Progenitor cell of endocrine pancreas (in vitro differentiated cells): Measurements from ENCODE around the gene DSCAML1. TPM values are rescaled to one million over a fixed set of nuclear protein-coding genes. Genes with fewer than 3 reads are reported as not detected.

ENCODE experiments used
- DNase-seq: peaks from one replicate; pipeline ENCODE4 v3.0.0; 2021; ENCODE audit warnings: low spot score; ENCODE audit not compliant: unreplicated experiment
- H3K27ac Mint-ChIP-seq: 2 replicates; pipeline ENCODE4 v1.8.0; 2021; ENCODE audit warnings: mild to moderate bottlenecking, moderate library complexity, mixed read lengths
- H3K27me3 Mint-ChIP-seq: 2 replicates; pipeline ENCODE4 v1.8.0; 2021; ENCODE audit warnings: mixed read lengths
- H3K36me3 Mint-ChIP-seq: 2 replicates; pipeline ENCODE4 v1.8.0; 2022; ENCODE audit warnings: mixed read lengths; ENCODE audit not compliant: insufficient read depth
- H3K4me1 Mint-ChIP-seq: 2 replicates; pipeline ENCODE4 v1.8.0; 2021; ENCODE audit warnings: low read depth, mixed read lengths
- H3K4me3 Mint-ChIP-seq: 2 replicates; pipeline ENCODE4 v1.8.0; 2021; ENCODE audit warnings: low read depth, mild to moderate bottlenecking, moderate library complexity, mixed read lengths
- H3K9me3 Mint-ChIP-seq: 2 replicates; pipeline ENCODE4 v1.8.0; 2021; ENCODE audit warnings: low read depth, mixed read lengths
- CTCF ChIP-seq: fragments of 200-600 bp; sonication (generic); IDR thresholded peaks from one replicate; pipeline ENCODE4 v1.5.0; 2021; ENCODE audit warnings: antibody characterized with exemption, mild to moderate bottlenecking; ENCODE audit not compliant: unreplicated experiment
- total RNA-seq: library from RNA; stranded (reverse); gene quantifications from 2 replicates; pipeline ENCODE4 v1.2.1, GENCODE V29; 2021

The DSCAML1 gene
- total RNA-seq, 1 donor from 2014 or later: 2.7 TPM

- no peaks in the 10 kb centered on the region for H3K36me3 Mint-ChIP-seq
- DNase-seq: no peak
- no peaks in the 10 kb centered on the region for H3K9me3 Mint-ChIP-seq
- peaks cover 9% of the 10 kb centered on the region for H3K27me3 Mint-ChIP-seq
- H3K4me3 Mint-ChIP-seq: no peak overlapping the region
- no peak for TF ChIP-seq CTCF
- peaks cover 4% of the 10 kb centered on the region for H3K4me1 Mint-ChIP-seq
- H3K27ac Mint-ChIP-seq: no peak overlapping the region
Measured at GRCh38 chr11:117570701-117571100, 226.3 kb downstream of the DSCAML1 start.

- TF ChIP-seq CTCF: no peak
- peaks cover 12% of the 10 kb centered on the region for H3K27me3 Mint-ChIP-seq
- H3K36me3 Mint-ChIP-seq: no peaks in the 10 kb centered on the region
- peaks cover 4% of the 10 kb centered on the region for H3K4me1 Mint-ChIP-seq
- no peak overlapping the region for H3K27ac Mint-ChIP-seq
- no peaks in the 10 kb centered on the region for H3K9me3 Mint-ChIP-seq
- H3K4me3 Mint-ChIP-seq: no peak overlapping the region
- no peak for DNase-seq
Measured at GRCh38 chr11:117569911-117570310, 227.1 kb downstream of the DSCAML1 start.

- no peaks in the 10 kb centered on the region for H3K4me1 Mint-ChIP-seq
- DNase-seq: no peak
- H3K4me3 Mint-ChIP-seq: no peak overlapping the region
- no peak for TF ChIP-seq CTCF
- peaks cover 21% of the 10 kb centered on the region for H3K27me3 Mint-ChIP-seq
- no peaks in the 10 kb centered on the region for H3K9me3 Mint-ChIP-seq
- H3K27ac Mint-ChIP-seq: no peak overlapping the region
- H3K36me3 Mint-ChIP-seq: no peaks in the 10 kb centered on the region
Measured at GRCh38 chr11:117565709-117566108, 231.3 kb downstream of the DSCAML1 start.

- Mint-ChIP-seq H3K27me3 (peaks cover 20% of the 10 kb centered on the region), H3K27ac (no peak overlapping the region), H3K4me3 (no peak overlapping the region), H3K36me3 (no peaks in the 10 kb centered on the region), H3K4me1 (no peaks in the 10 kb centered on the region), H3K9me3 (no peaks in the 10 kb centered on the region)
- no peak for TF ChIP-seq CTCF
- DNase-seq: no peak
Measured at GRCh38 chr11:117564321-117564720, 232.7 kb downstream of the DSCAML1 start.

- peaks cover 26% of the 10 kb centered on the region for H3K27me3 Mint-ChIP-seq
- no peak overlapping the region for H3K4me3 Mint-ChIP-seq
- H3K27ac Mint-ChIP-seq: no peak overlapping the region
- no peak for DNase-seq
- TF ChIP-seq CTCF: no peak
- H3K36me3 Mint-ChIP-seq: no peaks in the 10 kb centered on the region
- H3K9me3 Mint-ChIP-seq: no peaks in the 10 kb centered on the region
- H3K4me1 Mint-ChIP-seq: no peaks in the 10 kb centered on the region
Measured at GRCh38 chr11:117563556-117563955, 233.5 kb downstream of the DSCAML1 start.
